ENCODE data around the gene DPT.
"Not testable (repeated sequence)": the region's sequence is repeated elsewhere in the genome, so short reads cannot be mapped to it uniquely, and the experiment has no call there.

DPT gene

GRCh38 chr1:168728473-168729404 lies at the start of gene DPT:
DPT (minus strand) TSS chr1:168729206; CDS start chr1:168729174, 32 bp downstream.
- no peak for DNase-seq (ENCODE audit: low read depth)

- DNase-seq (ENCODE audit: low read depth), result no peak
Observed at GRCh38 chr1:168775366-168775765, 46.4 kb upstream of the DPT start.

- DNase-seq (ENCODE audit: low read depth), result no peak
Observed at GRCh38 chr1:168774241-168774640, 45.2 kb upstream of the DPT start.

GRCh38 chr1:168772428-168773060 lies 43.5 kb upstream of the DPT start:
- DNase-seq (ENCODE audit: low read depth), result no peak

- DNase-seq (ENCODE audit: low read depth), result no peak
Observed at GRCh38 chr1:168771104-168771630, 42.2 kb upstream of the DPT start.

- not testable (repeated sequence) for DNase-seq (ENCODE audit: low read depth)
Observed at GRCh38 chr1:168769893-168770292, 40.9 kb upstream of the DPT start.

GRCh38 chr1:168767894-168768584 lies 39.0 kb upstream of the DPT start:
- no peak for DNase-seq (ENCODE audit: low read depth)

- DNase-seq (ENCODE audit: low read depth), result no peak
Observed at GRCh38 chr1:168766568-168766967, 37.6 kb upstream of the DPT start.

- DNase-seq (ENCODE audit: low read depth), result no peak
Observed at GRCh38 chr1:168763031-168763430, 34.0 kb upstream of the DPT start.

- DNase-seq (ENCODE audit: low read depth), result no peak
Observed at GRCh38 chr1:168762473-168762872, 33.5 kb upstream of the DPT start.

- DNase-seq (ENCODE audit: low read depth), result no peak
Observed at GRCh38 chr1:168760781-168761180, 31.8 kb upstream of the DPT start.

- no peak for DNase-seq (ENCODE audit: low read depth)
Observed at GRCh38 chr1:168760241-168760640, 31.2 kb upstream of the DPT start.

- DNase-seq (ENCODE audit: low read depth), result no peak
Observed at GRCh38 chr1:168759077-168759476, 30.1 kb upstream of the DPT start.

- no peak for DNase-seq (ENCODE audit: low read depth)
Observed at GRCh38 chr1:168758503-168758902, 29.5 kb upstream of the DPT start.

- no peak for DNase-seq (ENCODE audit: low read depth)
Observed at GRCh38 chr1:168755800-168756418, 26.9 kb upstream of the DPT start.

GRCh38 chr1:168752171-168752832 lies 23.3 kb upstream of the DPT start:
- no peak for DNase-seq (ENCODE audit: low read depth)

GRCh38 chr1:168751195-168751650 lies 22.2 kb upstream of the DPT start:
- DNase-seq (ENCODE audit: low read depth), result no peak

- DNase-seq (ENCODE audit: low read depth), result no peak
Observed at GRCh38 chr1:168742994-168743650, 14.1 kb upstream of the DPT start.

GRCh38 chr1:168742386-168742785 lies 13.4 kb upstream of the DPT start:
- no peak for DNase-seq (ENCODE audit: low read depth)

GRCh38 chr1:168739908-168740307 lies 10.9 kb upstream of the DPT start:
- no peak for DNase-seq (ENCODE audit: low read depth)

GRCh38 chr1:168736520-168736919 lies 7.5 kb upstream of the DPT start:
- DNase-seq (ENCODE audit: low read depth), result no peak
